GM18499 (cell line): ENCODE data around the gene VANGL1.

Experiments
- ATAC-seq: cut with Tn5 transposase; IDR thresholded peaks from one replicate; pipeline ENCODE4 v1.9.1; 2021; ENCODE audit warnings: moderate number of reproducible peaks; ENCODE audit not compliant: insufficient read depth, unreplicated experiment

The VANGL1 gene

GRCh38 chr1:115728341-115728740, 86.6 kb downstream of the VANGL1 start:
- no peak for ATAC-seq

GRCh38 chr1:115729756-115730155, 88.0 kb downstream of the VANGL1 start:
- peak; percentile 97 for ATAC-seq

GRCh38 chr1:115732316-115732715, 90.5 kb downstream of the VANGL1 start:
- ATAC-seq = no peak

- ATAC-seq = no peak
Measured at GRCh38 chr1:115740811-115741210, 99.0 kb downstream of the VANGL1 start.

GRCh38 chr1:115744646-115745275, 103.0 kb downstream of the VANGL1 start:
- no peak for ATAC-seq

GRCh38 chr1:115746021-115746690, 104.4 kb downstream of the VANGL1 start:
- no peak for ATAC-seq
